ENCODE measurements around the gene A2M. TPM values are rescaled to one million over a fixed set of nuclear protein-coding genes. Genes with fewer than 3 reads are reported as not detected.

A2M gene
- total RNA-seq, 1 experiment from 2014 or later = 1.9 TPM

- Mint-ChIP-seq H3K27ac (no peak overlapping the region), H3K4me3 (no peak overlapping the region), H3K9me3 (no peaks in the 10 kb centered on the region), H3K36me3 (no peaks in the 10 kb centered on the region), H3K4me1 (peaks cover 20% of the 10 kb centered on the region), H3K27me3 (ENCODE audit: low read depth) (peaks cover 3% of the 10 kb centered on the region)
- CTCF ChIA-PET = no interaction called here
- POLR2A ChIA-PET = no interaction called here
- ATAC-seq (no peak), DNase-seq (ENCODE audit: low spot score) (no peak)
- TF ChIP-seq ZNF263 (CRISPR knock-in tag; IDR thresholded peaks at IDR 0.05; ENCODE audit: low read depth) (no peak), ZNF232 (CRISPR knock-in tag; IDR thresholded peaks at IDR 0.05) (no peak), ZMAT4 (CRISPR knock-in tag; IDR thresholded peaks at IDR 0.05) (no peak), CREB1 (CRISPR knock-in tag; IDR thresholded peaks at IDR 0.05) (no peak), ZNF423 (CRISPR knock-in tag; IDR thresholded peaks at IDR 0.05) (no peak), ATF3 (CRISPR knock-in tag; conservative IDR thresholded peaks at IDR 0.05) (no peak), EMX1 (CRISPR knock-in tag; IDR thresholded peaks at IDR 0.05) (no peak), RELA (CRISPR knock-in tag; IDR thresholded peaks at IDR 0.05; ENCODE audit: borderline replicate concordance) (no peak)
These were observed 47.6 kb downstream of the A2M start for GRCh38 chr12:9068086-9068485.

DNA sequence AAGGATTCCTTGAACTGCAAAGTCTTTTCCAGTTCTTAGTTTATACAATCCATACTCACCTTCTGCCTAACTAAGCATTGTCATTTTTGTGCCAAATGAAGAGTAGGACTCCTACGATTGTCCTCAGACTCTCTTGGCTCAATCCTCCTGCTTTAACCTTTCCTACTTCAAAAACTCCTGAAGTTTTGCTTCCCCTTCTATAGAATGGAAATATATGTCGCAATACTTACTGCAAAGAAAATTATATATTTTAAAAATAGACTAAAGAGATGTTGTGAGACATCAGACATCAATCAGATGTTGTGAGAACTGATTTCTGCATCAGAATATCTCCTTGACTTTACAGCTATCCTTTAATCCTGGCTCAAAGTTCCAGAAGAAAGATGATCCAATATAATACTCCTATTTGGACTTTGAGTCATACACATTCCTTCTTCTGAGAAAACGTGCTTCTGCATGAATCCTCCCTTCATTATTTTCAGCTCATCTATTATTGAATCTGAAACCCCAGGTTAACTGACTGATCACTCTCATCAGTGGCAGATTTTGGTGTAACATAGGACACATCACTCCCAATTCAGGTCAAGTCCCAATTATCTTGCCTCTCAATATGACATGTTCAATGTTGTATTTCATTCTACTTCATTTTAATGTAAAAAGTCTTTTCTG is 48.8 kb downstream of the A2M start:
- H3K4me3 Mint-ChIP-seq = no peak overlapping the region
- CTCF ChIA-PET = interaction anchor here (1.0 to 1.6 kb wide), 2 partner anchors 13 to 409 kb away, joined by 5 to 7 read pairs; no protein-coding TSS in a partner anchor
- no peak for TF ChIP-seq ZBTB43 (CRISPR knock-in tag; IDR thresholded peaks at IDR 0.05)
- TF ChIP-seq GRHL2 (CRISPR knock-in tag; IDR thresholded peaks at IDR 0.05; ENCODE audit: insufficient replicate concordance, severe bottlenecking) = no peak
- TF ChIP-seq ZNF532 (CRISPR knock-in tag; IDR thresholded peaks at IDR 0.05; ENCODE audit: borderline replicate concordance) = no peak
- no peak for TF ChIP-seq TCF7 (CRISPR knock-in tag; IDR thresholded peaks at IDR 0.05; ENCODE audit: low read depth)
- no peak for TF ChIP-seq SOX15 (CRISPR knock-in tag; IDR thresholded peaks at IDR 0.05)
- TF ChIP-seq ZNF219 (CRISPR knock-in tag; IDR thresholded peaks at IDR 0.05; ENCODE audit: borderline replicate concordance) = no peak
- TF ChIP-seq IRF2 (CRISPR knock-in tag; IDR thresholded peaks at IDR 0.05; ENCODE audit: borderline replicate concordance, low read depth) = no peak
- no peak for TF ChIP-seq AFF4 (CRISPR knock-in tag; IDR thresholded peaks at IDR 0.05; ENCODE audit: borderline replicate concordance)
- TF ChIP-seq, protein P1, sequence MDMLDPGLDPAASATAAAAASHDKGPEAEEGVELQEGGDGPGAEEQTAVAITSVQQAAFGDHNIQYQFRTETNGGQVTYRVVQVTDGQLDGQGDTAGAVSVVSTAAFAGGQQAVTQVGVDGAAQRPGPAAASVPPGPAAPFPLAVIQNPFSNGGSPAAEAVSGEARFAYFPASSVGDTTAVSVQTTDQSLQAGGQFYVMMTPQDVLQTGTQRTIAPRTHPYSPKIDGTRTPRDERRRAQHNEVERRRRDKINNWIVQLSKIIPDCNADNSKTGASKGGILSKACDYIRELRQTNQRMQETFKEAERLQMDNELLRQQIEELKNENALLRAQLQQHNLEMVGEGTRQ (CRISPR knock-in tag; IDR thresholded peaks at IDR 0.05) = no peak
- TF ChIP-seq ARID4B (CRISPR knock-in tag; IDR thresholded peaks at IDR 0.05; ENCODE audit: borderline replicate concordance) = no peak
- no peak for TF ChIP-seq ZNF263 (CRISPR knock-in tag; IDR thresholded peaks at IDR 0.05; ENCODE audit: low read depth)
- TF ChIP-seq NFE2L1 (CRISPR knock-in tag; IDR thresholded peaks at IDR 0.05) = no peak
- TF ChIP-seq ZNF423 (CRISPR knock-in tag; IDR thresholded peaks at IDR 0.05) = no peak

More for the DNA sequence above, 48.8 kb downstream of the A2M start:
- Mint-ChIP-seq H3K27me3 (ENCODE audit: low read depth) (peaks cover 3% of the 10 kb centered on the region), H3K4me1 (peaks cover 20% of the 10 kb centered on the region), H3K9me3 (no peaks in the 10 kb centered on the region), H3K27ac (no peak overlapping the region), H3K36me3 (no peaks in the 10 kb centered on the region)
- ATAC-seq = no peak
- DNase-seq (ENCODE audit: low spot score) = no peak
- POLR2A ChIA-PET = no interaction called here

All from WTC11 (cell line).